HepG2 (cell line): ENCODE measurements around the gene ELMOD3. TPM values are rescaled to one million over a fixed set of nuclear protein-coding genes. Genes with fewer than 3 reads are reported as not detected.

Source experiments
- CHCHD3 ChIP-seq: sonication (generic); formaldehyde crosslinking; IDR thresholded peaks from 2 replicates; pipeline ENCODE4 v1.8.0; 2022; ENCODE audit warnings: mild to moderate bottlenecking, missing genetic modification reagents, moderate library complexity
- HHEX ChIP-seq: IDR thresholded peaks from 2 replicates; pipeline ENCODE4 v1.6.1; 2016; ENCODE audit warnings: control low read depth
- HNRNPUL1 ChIP-seq: fragments of 200-400 bp; formaldehyde crosslinking; IDR thresholded peaks from 2 replicates; pipeline ENCODE4 v1.6.1; 2017; ENCODE audit warnings: low read depth, mild to moderate bottlenecking, low read length, moderate library complexity
- MAZ ChIP-seq, 2 experiments: sonication (generic) in 1 of 2; formaldehyde crosslinking in 1 of 2; IDR thresholded peaks; 2 replicates each; pipeline versions ENCODE4 v1.5.0 to v1.6.1; 2012 to 2020; ENCODE audit warnings: low read depth in 2 of 2, mild to moderate bottlenecking in 2 of 2, borderline replicate concordance in 1 of 2, improper control_type of control experiment in 1 of 2, low read length in 1 of 2, missing genetic modification reagents in 1 of 2, moderate library complexity in 1 of 2
- NFATC3 ChIP-seq: sonication (generic); formaldehyde crosslinking; IDR thresholded peaks from 2 replicates; pipeline ENCODE4 v1.5.1; 2020; ENCODE audit warnings: mild to moderate bottlenecking, missing genetic modification reagents
- REXO4 ChIP-seq: sonication (generic); formaldehyde crosslinking; IDR thresholded peaks from 2 replicates; pipeline ENCODE4 v1.8.0; 2022; ENCODE audit warnings: missing genetic modification reagents, mild to moderate bottlenecking, borderline replicate concordance
- STAT5B ChIP-seq: sonication (generic); formaldehyde crosslinking; IDR thresholded peaks from 2 replicates; pipeline ENCODE4 v1.4.0; 2020; ENCODE audit warnings: missing genetic modification reagents
- TBP ChIP-seq: sonication (generic); formaldehyde crosslinking; IDR thresholded peaks from 2 replicates; pipeline ENCODE4 v1.5.0; 2020; ENCODE audit warnings: missing genetic modification reagents
- ZBTB38 ChIP-seq: sonication (generic); formaldehyde crosslinking; IDR thresholded peaks from 2 replicates; pipeline ENCODE4 v1.5.1; 2020; ENCODE audit warnings: mild to moderate bottlenecking, missing genetic modification reagents
- ZFP62 ChIP-seq: sonication (generic); formaldehyde crosslinking; IDR thresholded peaks from 2 replicates; pipeline ENCODE4 v1.4.0; 2020; ENCODE audit warnings: missing genetic modification reagents
- ZNF431 ChIP-seq: sonication (generic); formaldehyde crosslinking; IDR thresholded peaks from 2 replicates; pipeline ENCODE4 v1.9.0; 2022; ENCODE audit warnings: missing genetic modification reagents, low read depth, mild to moderate bottlenecking, borderline replicate concordance
- ZNF496 ChIP-seq: sonication (generic); formaldehyde crosslinking; IDR thresholded peaks from 2 replicates; pipeline ENCODE4 v1.8.1; 2023; ENCODE audit warnings: mild to moderate bottlenecking, moderate library complexity, missing genetic modification reagents; ENCODE audit not compliant: insufficient replicate concordance
- ZNF572 ChIP-seq: sonication (generic); formaldehyde crosslinking; IDR thresholded peaks from 2 replicates; pipeline ENCODE4 v1.5.1; 2020; ENCODE audit warnings: mild to moderate bottlenecking, missing genetic modification reagents
- ZNF615 ChIP-seq: sonication (generic); formaldehyde crosslinking; IDR thresholded peaks from 2 replicates; pipeline ENCODE4 v1.5.0; 2020; ENCODE audit warnings: mild to moderate bottlenecking, missing genetic modification reagents, borderline replicate concordance
- ZNF616 ChIP-seq: sonication (generic); formaldehyde crosslinking; IDR thresholded peaks from 2 replicates; pipeline ENCODE4 v1.5.0; 2020; ENCODE audit warnings: low read depth, mild to moderate bottlenecking, missing genetic modification reagents
- ZNF782 ChIP-seq: sonication (generic); formaldehyde crosslinking; IDR thresholded peaks from 2 replicates; pipeline ENCODE4 v1.4.0; 2020; ENCODE audit warnings: missing genetic modification reagents, mild to moderate bottlenecking, borderline replicate concordance
- polyA plus RNA-seq, 8 experiments: library from polyadenylated mRNA; depleted of rRNA in 3 of 8; stranded (reverse) in 7 of 8; unstranded in 1 of 8; fragments of >200 nt; fragmentation: Illumina TruSeq in 4 of 8; extraction: Trizol in 4 of 8; gene quantifications; 2 replicates each; pipeline versions ENCODE4 v1.2.1 to v1.2.3, GENCODE V29; 2011 to 2016; ENCODE audit warnings: low read depth in 4 of 8, missing spikeins in 1 of 8, mixed read lengths in 1 of 8; ENCODE audit not compliant: insufficient read depth in 1 of 8
- total RNA-seq, 5 experiments: library from RNA; depleted of rRNA; stranded (reverse); fragments of >200 nt; fragmentation: Illumina TruSeq; extraction: Trizol; gene quantifications; 2 replicates each; pipeline ENCODE4 v1.2.3, GENCODE V29; 2016; ENCODE audit warnings: low read depth in 1 of 5
- TF ChIP-seq, protein P1 (sequence below): sonication (generic); formaldehyde crosslinking; IDR thresholded peaks from 2 replicates; pipeline ENCODE4 v1.5.1; 2020; ENCODE audit warnings: mild to moderate bottlenecking, missing genetic modification reagents, borderline replicate concordance
- TF ChIP-seq, protein P2 (sequence below): sonication (generic); formaldehyde crosslinking; IDR thresholded peaks from 2 replicates; pipeline ENCODE4 v1.4.0; 2020; ENCODE audit warnings: missing genetic modification reagents
- TF ChIP-seq, protein P3 (sequence below): sonication (generic); formaldehyde crosslinking; IDR thresholded peaks from 2 replicates; pipeline ENCODE4 v1.4.0; 2020; ENCODE audit warnings: missing genetic modification reagents, borderline replicate concordance

The ELMOD3 gene
- total and polyA plus RNA-seq, 2 of the 13 experiments (the other 11 are each of a cell fraction or from before 2014, with no cell fraction given) = 13.3 to 19.5 TPM

DNA sequence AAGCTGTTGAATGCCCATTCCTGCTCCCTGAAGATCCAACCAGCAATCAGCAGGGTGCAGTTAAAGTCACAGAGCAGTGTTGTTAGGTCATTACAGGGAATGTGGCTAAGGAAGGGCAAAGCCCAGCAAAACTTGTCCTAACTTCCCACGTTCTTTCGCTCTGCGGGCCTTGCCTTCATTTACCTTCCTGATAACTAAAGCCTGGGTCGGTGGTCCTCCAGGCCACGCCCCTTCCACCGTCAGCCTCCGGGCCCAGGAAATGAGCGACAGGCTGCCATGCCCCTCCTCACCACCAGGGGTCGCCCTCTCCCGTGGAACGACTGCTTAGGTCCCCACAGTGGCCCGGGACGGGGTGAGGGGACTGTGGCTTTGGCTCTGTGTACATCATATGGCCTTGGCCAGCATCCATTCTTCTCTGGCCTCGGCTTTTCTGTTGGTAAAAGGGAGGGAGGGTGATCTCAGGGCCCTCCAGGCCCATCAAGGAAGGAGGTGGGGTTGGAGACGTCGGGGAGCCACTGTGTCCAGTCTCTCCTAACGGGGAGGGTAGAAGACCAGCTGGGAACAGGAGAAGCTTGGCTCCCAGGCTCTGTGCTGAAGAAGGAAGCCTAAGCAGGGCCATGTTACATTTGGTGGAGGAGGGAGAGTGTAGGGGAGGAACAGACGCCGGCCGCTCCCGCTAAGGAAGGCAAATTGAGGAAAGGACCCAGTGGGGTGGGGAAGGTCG is 66.1 kb downstream of the ELMOD3 start (continued):
- TF ChIP-seq, protein P1, sequence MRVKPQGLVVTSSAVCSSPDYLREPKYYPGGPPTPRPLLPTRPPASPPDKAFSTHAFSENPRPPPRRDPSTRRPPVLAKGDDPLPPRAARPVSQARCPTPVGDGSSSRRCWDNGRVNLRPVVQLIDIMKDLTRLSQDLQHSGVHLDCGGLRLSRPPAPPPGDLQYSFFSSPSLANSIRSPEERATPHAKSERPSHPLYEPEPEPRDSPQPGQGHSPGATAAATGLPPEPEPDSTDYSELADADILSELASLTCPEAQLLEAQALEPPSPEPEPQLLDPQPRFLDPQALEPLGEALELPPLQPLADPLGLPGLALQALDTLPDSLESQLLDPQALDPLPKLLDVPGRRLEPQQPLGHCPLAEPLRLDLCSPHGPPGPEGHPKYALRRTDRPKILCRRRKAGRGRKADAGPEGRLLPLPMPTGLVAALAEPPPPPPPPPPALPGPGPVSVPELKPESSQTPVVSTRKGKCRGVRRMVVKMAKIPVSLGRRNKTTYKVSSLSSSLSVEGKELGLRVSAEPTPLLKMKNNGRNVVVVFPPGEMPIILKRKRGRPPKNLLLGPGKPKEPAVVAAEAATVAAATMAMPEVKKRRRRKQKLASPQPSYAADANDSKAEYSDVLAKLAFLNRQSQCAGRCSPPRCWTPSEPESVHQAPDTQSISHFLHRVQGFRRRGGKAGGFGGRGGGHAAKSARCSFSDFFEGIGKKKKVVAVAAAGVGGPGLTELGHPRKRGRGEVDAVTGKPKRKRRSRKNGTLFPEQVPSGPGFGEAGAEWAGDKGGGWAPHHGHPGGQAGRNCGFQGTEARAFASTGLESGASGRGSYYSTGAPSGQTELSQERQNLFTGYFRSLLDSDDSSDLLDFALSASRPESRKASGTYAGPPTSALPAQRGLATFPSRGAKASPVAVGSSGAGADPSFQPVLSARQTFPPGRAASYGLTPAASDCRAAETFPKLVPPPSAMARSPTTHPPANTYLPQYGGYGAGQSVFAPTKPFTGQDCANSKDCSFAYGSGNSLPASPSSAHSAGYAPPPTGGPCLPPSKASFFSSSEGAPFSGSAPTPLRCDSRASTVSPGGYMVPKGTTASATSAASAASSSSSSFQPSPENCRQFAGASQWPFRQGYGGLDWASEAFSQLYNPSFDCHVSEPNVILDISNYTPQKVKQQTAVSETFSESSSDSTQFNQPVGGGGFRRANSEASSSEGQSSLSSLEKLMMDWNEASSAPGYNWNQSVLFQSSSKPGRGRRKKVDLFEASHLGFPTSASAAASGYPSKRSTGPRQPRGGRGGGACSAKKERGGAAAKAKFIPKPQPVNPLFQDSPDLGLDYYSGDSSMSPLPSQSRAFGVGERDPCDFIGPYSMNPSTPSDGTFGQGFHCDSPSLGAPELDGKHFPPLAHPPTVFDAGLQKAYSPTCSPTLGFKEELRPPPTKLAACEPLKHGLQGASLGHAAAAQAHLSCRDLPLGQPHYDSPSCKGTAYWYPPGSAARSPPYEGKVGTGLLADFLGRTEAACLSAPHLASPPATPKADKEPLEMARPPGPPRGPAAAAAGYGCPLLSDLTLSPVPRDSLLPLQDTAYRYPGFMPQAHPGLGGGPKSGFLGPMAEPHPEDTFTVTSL = no peak
- TF ChIP-seq ZNF782 (no peak), HNRNPUL1 (no peak), ZNF572 (CRISPR knock-in tag) (peak; percentile 47; the same call in 1 of the 2 replicates), ZNF431 (CRISPR knock-in tag) (no peak), CHCHD3 (CRISPR knock-in tag) (no peak), STAT5B (no peak), NFATC3 (CRISPR knock-in tag) (no peak), ZNF616 (CRISPR knock-in tag) (peak; percentile 70; the same call in 1 of the 2 replicates), HHEX (CRISPR knock-in tag) (no peak), MAZ (IDR thresholded peaks at IDR 0.05; ENCODE audit: borderline replicate concordance, low read depth, low read length) (peak; percentile 36; the same call in 1 of the 2 replicates), MAZ (CRISPR knock-in tag; IDR thresholded peaks at IDR 0.05; ENCODE audit: low read depth) (peak; percentile 70), ZNF615 (0 out of 2 replicates have a peak, but pooled peaks have one; percentile 67), ZFP62 (CRISPR knock-in tag) (no peak), TBP (CRISPR knock-in tag) (no peak), ZNF496 (CRISPR knock-in tag) (no peak), REXO4 (CRISPR knock-in tag) (no peak), ZBTB38 (0 out of 2 replicates have a peak, but pooled peaks have one; percentile 11)
- TF ChIP-seq, protein P2, sequence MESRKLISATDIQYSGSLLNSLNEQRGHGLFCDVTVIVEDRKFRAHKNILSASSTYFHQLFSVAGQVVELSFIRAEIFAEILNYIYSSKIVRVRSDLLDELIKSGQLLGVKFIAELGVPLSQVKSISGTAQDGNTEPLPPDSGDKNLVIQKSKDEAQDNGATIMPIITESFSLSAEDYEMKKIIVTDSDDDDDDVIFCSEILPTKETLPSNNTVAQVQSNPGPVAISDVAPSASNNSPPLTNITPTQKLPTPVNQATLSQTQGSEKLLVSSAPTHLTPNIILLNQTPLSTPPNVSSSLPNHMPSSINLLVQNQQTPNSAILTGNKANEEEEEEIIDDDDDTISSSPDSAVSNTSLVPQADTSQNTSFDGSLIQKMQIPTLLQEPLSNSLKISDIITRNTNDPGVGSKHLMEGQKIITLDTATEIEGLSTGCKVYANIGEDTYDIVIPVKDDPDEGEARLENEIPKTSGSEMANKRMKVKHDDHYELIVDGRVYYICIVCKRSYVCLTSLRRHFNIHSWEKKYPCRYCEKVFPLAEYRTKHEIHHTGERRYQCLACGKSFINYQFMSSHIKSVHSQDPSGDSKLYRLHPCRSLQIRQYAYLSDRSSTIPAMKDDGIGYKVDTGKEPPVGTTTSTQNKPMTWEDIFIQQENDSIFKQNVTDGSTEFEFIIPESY (CRISPR knock-in tag) = peak; percentile 68; the same call in 1 of the 2 replicates
- TF ChIP-seq, protein P3, sequence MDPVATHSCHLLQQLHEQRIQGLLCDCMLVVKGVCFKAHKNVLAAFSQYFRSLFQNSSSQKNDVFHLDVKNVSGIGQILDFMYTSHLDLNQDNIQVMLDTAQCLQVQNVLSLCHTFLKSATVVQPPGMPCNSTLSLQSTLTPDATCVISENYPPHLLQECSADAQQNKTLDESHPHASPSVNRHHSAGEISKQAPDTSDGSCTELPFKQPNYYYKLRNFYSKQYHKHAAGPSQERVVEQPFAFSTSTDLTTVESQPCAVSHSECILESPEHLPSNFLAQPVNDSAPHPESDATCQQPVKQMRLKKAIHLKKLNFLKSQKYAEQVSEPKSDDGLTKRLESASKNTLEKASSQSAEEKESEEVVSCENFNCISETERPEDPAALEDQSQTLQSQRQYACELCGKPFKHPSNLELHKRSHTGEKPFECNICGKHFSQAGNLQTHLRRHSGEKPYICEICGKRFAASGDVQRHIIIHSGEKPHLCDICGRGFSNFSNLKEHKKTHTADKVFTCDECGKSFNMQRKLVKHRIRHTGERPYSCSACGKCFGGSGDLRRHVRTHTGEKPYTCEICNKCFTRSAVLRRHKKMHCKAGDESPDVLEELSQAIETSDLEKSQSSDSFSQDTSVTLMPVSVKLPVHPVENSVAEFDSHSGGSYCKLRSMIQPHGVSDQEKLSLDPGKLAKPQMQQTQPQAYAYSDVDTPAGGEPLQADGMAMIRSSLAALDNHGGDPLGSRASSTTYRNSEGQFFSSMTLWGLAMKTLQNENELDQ (CRISPR knock-in tag) = peak; percentile 73; the same call in 1 of the 2 replicates
